Activated CD8-positive, alpha-beta T cell treated with anti-CD3 and anti-CD28 coated beads for 36 hours (primary cell): ENCODE data around the gene CCDC39. TPM values are rescaled to one million over a fixed set of nuclear protein-coding genes. Genes with fewer than 3 reads are reported as not detected.
A peak's percentile ranks its signal among the peaks of the same experiment; 100 is the strongest.

ENCODE experiments used
- ATAC-seq: fragments of 200-7000 bp; cut with Tn5 transposase; one replicate; pipeline ENCODE4 v1.10.0; 2021; ENCODE audit warnings: mild to moderate bottlenecking, moderate library complexity
- CTCF ChIA-PET: fragments of 350-600 bp; sonication (Branson Sonifier 250); formaldehyde crosslinking; loops from one replicate; lab custom pipeline; 2021; ENCODE audit warnings: antibody characterized with exemption; lab: Charles Lee
- POLR2A ChIA-PET: fragments of 350-600 bp; sonication (Branson Sonifier 250); formaldehyde crosslinking; loops from one replicate; lab custom pipeline; 2021; ENCODE audit warnings: antibody characterized with exemption; lab: Charles Lee
- DNase-seq: peaks from one replicate; pipeline ENCODE4 v3.0.0-alpha.2; 2020
- H3K27ac Mint-ChIP-seq: one replicate; pipeline ENCODE4 v1.8.0; 2021; ENCODE audit warnings: mild to moderate bottlenecking, mixed read lengths
- H3K27me3 Mint-ChIP-seq: one replicate; pipeline ENCODE4 v1.8.0; 2021; ENCODE audit warnings: mixed read lengths
- H3K36me3 Mint-ChIP-seq: one replicate; pipeline ENCODE4 v1.8.0; 2021; ENCODE audit warnings: low read depth, mixed read lengths
- H3K4me1 Mint-ChIP-seq: one replicate; pipeline ENCODE4 v1.8.0; 2021; ENCODE audit warnings: low read depth, mixed read lengths
- H3K4me3 Mint-ChIP-seq: one replicate; pipeline ENCODE4 v1.8.0; 2021; ENCODE audit warnings: mild to moderate bottlenecking, moderate library complexity, mixed read lengths
- H3K9me3 Mint-ChIP-seq: one replicate; pipeline ENCODE4 v1.8.0; 2021; ENCODE audit warnings: mixed read lengths
- intact Hi-C: fragments of 100-400 bp; cut with micrococcal nuclease; formaldehyde crosslinking; loops from one replicate; pipeline ENCODE4 v1.10.0; 2022
- total RNA-seq, 2 experiments: library from RNA; stranded (reverse); gene quantifications; one replicate each; pipeline ENCODE4 v1.2.3, GENCODE V29; 2021
- TF ChIP-seq, protein P1 (sequence below): fragments of 200-600 bp; IDR thresholded peaks from one replicate; pipeline ENCODE4 v1.8.0; 2022; ENCODE audit warnings: antibody characterized with exemption, mild to moderate bottlenecking

CCDC39 gene
- total RNA-seq: not detected

GRCh38 chr3:180679178-180680096, at the start of gene CCDC39:
TSS of gene CCDC39 (minus strand) at chr3:180679489. CDS start at chr3:180679380, 109 bp downstream.
- no peaks in the 10 kb centered on the region for H3K36me3 Mint-ChIP-seq
- peaks cover 51% of the 10 kb centered on the region for H3K27me3 Mint-ChIP-seq
- no peak within 1 kb of the TSS for H3K27ac Mint-ChIP-seq
- ChIA-PET POLR2A (interaction anchor here (1.1 to 2.1 kb wide), 2 partner anchors 77 to 229 kb away, joined by 3 to 11 read pairs; partner anchors contain the start of gene TTC14), CTCF (interaction anchor here (0.7 to 1.4 kb wide), 5 partner anchors 22 to 750 kb away, joined by 3 to 4 read pairs (median 3); partner anchors contain the start of gene TTC14)
- ATAC-seq: peak; percentile 91
- H3K9me3 Mint-ChIP-seq: no peaks in the 10 kb centered on the region
- peak; percentile 75 for DNase-seq
- TF ChIP-seq, protein P1, sequence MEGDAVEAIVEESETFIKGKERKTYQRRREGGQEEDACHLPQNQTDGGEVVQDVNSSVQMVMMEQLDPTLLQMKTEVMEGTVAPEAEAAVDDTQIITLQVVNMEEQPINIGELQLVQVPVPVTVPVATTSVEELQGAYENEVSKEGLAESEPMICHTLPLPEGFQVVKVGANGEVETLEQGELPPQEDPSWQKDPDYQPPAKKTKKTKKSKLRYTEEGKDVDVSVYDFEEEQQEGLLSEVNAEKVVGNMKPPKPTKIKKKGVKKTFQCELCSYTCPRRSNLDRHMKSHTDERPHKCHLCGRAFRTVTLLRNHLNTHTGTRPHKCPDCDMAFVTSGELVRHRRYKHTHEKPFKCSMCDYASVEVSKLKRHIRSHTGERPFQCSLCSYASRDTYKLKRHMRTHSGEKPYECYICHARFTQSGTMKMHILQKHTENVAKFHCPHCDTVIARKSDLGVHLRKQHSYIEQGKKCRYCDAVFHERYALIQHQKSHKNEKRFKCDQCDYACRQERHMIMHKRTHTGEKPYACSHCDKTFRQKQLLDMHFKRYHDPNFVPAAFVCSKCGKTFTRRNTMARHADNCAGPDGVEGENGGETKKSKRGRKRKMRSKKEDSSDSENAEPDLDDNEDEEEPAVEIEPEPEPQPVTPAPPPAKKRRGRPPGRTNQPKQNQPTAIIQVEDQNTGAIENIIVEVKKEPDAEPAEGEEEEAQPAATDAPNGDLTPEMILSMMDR: no peak
- peaks cover 15% of the 10 kb centered on the region for H3K4me1 Mint-ChIP-seq
- H3K4me3 Mint-ChIP-seq: peak within 1 kb of the TSS; percentile 77
- intact Hi-C loops: no loop called here

DNA sequence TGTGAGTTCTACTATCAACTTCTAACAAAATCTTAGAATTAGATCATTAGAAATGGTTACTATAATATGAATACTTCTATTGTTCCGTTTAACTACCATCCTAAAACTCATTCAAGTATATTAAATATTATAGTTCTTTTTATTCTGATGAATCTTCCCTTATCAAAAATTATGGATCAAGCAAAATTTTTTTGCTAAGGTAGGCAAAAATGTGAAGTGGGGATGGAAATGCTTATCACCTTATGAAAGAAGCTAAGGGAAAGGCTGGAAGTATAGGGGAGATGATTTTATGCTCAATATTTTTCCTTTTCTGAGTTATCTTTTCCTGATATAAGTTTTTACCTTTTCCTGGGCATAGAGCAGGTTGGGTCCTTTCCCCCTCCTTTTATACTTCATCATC, 40.7 kb upstream of the CCDC39 start:
- POLR2A ChIA-PET: no interaction called here
- Mint-ChIP-seq H3K27me3 (peaks cover 4% of the 10 kb centered on the region), H3K4me3 (no peak overlapping the region), H3K4me1 (no peaks in the 10 kb centered on the region), H3K36me3 (no peaks in the 10 kb centered on the region), H3K9me3 (no peaks in the 10 kb centered on the region), H3K27ac (no peak overlapping the region)
- no peak for ATAC-seq
- CTCF ChIA-PET: no interaction called here
- DNase-seq: no peak
- intact Hi-C loops: no loop called here
- TF ChIP-seq, protein P1: no peak

DNA sequence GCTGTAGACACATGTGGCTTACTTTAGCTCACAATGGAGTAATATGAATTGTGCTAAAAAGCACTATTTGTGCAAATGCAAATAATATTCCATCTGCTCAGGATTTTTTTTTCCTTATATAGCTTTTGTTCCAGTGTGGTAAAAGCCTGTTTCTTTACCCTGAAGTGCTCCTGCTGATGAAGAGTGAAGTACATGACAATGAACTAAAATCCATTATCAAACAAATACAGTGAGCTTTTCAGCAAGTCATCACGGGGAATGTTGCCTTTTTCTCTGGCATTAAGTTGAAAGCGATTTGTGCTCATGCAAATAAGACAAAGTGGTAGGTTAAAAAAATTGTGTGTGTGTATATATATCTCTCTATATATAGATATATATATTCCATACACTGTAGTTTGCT, 28.6 kb upstream of the CCDC39 start:
- peaks cover 14% of the 10 kb centered on the region for H3K27me3 Mint-ChIP-seq
- no peak for ATAC-seq
- H3K36me3 Mint-ChIP-seq: no peaks in the 10 kb centered on the region

DNA sequence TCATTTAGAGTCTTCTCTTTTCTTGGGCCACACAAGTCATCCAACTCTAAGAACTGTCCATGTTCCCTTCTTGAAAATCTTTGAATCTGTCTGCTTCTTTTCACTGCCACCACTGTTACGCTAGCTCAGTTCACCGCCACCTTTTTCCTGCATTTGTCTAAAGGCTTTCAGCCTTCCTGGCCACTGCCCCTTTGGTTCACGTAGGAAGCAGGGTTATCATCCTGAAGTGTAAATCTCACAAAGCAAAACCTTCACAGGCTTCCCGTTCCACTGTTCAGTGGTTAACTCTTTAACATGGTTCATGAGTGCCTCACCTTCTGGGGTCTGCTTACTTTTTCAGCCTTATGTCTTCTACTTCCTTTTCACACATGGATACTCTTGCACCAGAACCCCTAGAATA, 26.3 kb upstream of the CCDC39 start:
- Mint-ChIP-seq H3K9me3 (no peaks in the 10 kb centered on the region), H3K4me1 (no peaks in the 10 kb centered on the region)
- POLR2A ChIA-PET: no interaction called here

More for the DNA sequence above, 28.6 kb upstream of the CCDC39 start:
- Mint-ChIP-seq H3K9me3 (no peaks in the 10 kb centered on the region), H3K27ac (no peak overlapping the region), H3K4me3 (no peak overlapping the region), H3K4me1 (no peaks in the 10 kb centered on the region)
- intact Hi-C loops: no loop called here
- ChIA-PET POLR2A (no interaction called here), CTCF (interaction anchor here (1.2 kb wide), 1 partner anchor 9 kb away, joined by 3 read pairs; no protein-coding TSS in a partner anchor)
- DNase-seq: no peak
- TF ChIP-seq, protein P1: no peak

More for the DNA sequence above, 26.3 kb upstream of the CCDC39 start:
- Mint-ChIP-seq H3K36me3 (no peaks in the 10 kb centered on the region), H3K27me3 (peaks cover 19% of the 10 kb centered on the region), H3K4me3 (no peak overlapping the region), H3K27ac (no peak overlapping the region)
- intact Hi-C loops: no loop called here
- DNase-seq (no peak), ATAC-seq (no peak)
- TF ChIP-seq, protein P1: no peak
- CTCF ChIA-PET: no interaction called here
